ENCODE results near the gene TMEM196.

- no peak for TF ChIP-seq CTCF (IDR thresholded peaks at IDR 0.05; ENCODE audit: extremely low read depth in 1 of 2, insufficient read depth in 1 of 2, low read depth in 1 of 2, low read length in 2 of 2)
- TF ChIP-seq POLR2A (IDR thresholded peaks at IDR 0.05; ENCODE audit: low read depth, low read length): no peak
- no peak for TF ChIP-seq EZH2 (IDR thresholded peaks at IDR 0.05; ENCODE audit: borderline replicate concordance, low read depth, low read length, severe bottlenecking)
- TF ChIP-seq JUN (IDR thresholded peaks at IDR 0.05; ENCODE audit: borderline replicate concordance, insufficient read depth, insufficient read length, low read depth): no peak
- TF ChIP-seq POLR2AphosphoS5 (IDR thresholded peaks at IDR 0.05; ENCODE audit: insufficient read depth, low read depth, low read length): no peak
- no peak for TF ChIP-seq GATA2 (IDR thresholded peaks at IDR 0.05; ENCODE audit: insufficient read depth, insufficient read length, low read depth, low read length)
- TF ChIP-seq MAX (IDR thresholded peaks at IDR 0.05; ENCODE audit: insufficient read depth, insufficient read length): no peak
These were observed 75.1 kb downstream of the TMEM196 start for GRCh38 chr7:19698331-19698730.
